ENCODE data around the gene KATNAL1.

KATNAL1 gene

DNA sequence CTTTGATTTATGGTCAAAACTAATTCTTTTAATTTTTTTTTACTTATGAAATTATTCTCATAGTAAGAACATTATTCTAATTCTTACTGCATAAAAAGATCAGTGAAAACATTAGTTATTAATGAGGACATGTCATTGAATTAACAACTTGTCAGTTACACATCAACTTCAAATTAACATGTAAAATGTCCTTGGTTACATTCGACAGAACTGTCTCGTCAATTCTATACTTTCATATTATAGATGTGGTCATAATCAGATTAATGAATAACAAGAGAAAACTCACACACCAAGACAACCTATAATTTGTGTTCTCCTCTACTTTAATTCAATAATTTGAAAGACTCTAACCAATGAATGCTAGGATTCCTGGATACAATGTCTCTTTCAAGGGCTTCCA is 66.7 kb downstream of the KATNAL1 start:
- H3K4me1 ChIP-seq (ENCODE audit: control insufficient read depth, low read length), result no peaks in the 10 kb centered on the region
- H3K9me2 ChIP-seq (replicated peaks; ENCODE audit: control insufficient read depth, low read length), result no peaks in the 10 kb centered on the region
- no peaks in the 10 kb centered on the region for H3K27me3 ChIP-seq (ENCODE audit: control insufficient read depth, low read length)
- no peak overlapping the region for H3K4me2 ChIP-seq (ENCODE audit: low read length)
- H3K9me3 ChIP-seq (ENCODE audit: control insufficient read depth, insufficient read depth, low read length), result no peaks in the 10 kb centered on the region
- H3K27ac ChIP-seq (ENCODE audit: low read depth, low read length), result no peak overlapping the region
- H3K4me3 ChIP-seq (ENCODE audit: low read length), result no peak overlapping the region
- H3K79me2 ChIP-seq (ENCODE audit: control insufficient read depth, low read length), result peaks cover 8% of the 10 kb centered on the region
- no peaks in the 10 kb centered on the region for H3F3A ChIP-seq (ENCODE audit: control insufficient read depth, insufficient read depth)
- TF ChIP-seq, protein P1, sequence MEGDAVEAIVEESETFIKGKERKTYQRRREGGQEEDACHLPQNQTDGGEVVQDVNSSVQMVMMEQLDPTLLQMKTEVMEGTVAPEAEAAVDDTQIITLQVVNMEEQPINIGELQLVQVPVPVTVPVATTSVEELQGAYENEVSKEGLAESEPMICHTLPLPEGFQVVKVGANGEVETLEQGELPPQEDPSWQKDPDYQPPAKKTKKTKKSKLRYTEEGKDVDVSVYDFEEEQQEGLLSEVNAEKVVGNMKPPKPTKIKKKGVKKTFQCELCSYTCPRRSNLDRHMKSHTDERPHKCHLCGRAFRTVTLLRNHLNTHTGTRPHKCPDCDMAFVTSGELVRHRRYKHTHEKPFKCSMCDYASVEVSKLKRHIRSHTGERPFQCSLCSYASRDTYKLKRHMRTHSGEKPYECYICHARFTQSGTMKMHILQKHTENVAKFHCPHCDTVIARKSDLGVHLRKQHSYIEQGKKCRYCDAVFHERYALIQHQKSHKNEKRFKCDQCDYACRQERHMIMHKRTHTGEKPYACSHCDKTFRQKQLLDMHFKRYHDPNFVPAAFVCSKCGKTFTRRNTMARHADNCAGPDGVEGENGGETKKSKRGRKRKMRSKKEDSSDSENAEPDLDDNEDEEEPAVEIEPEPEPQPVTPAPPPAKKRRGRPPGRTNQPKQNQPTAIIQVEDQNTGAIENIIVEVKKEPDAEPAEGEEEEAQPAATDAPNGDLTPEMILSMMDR (IDR thresholded peaks at IDR 0.05; ENCODE audit: low read depth, low read length, poor library complexity, severe bottlenecking), result no peak
- no peak for TF ChIP-seq EZH2phosphoT487 (IDR thresholded peaks at IDR 0.05; ENCODE audit: borderline replicate concordance, low read length)
- no peaks in the 10 kb centered on the region for H4K20me1 ChIP-seq (ENCODE audit: control insufficient read depth, insufficient read depth, low read depth, low read length)
- H3K36me3 ChIP-seq (ENCODE audit: control insufficient read depth, low read length), result peaks cover 48% of the 10 kb centered on the region

DNA sequence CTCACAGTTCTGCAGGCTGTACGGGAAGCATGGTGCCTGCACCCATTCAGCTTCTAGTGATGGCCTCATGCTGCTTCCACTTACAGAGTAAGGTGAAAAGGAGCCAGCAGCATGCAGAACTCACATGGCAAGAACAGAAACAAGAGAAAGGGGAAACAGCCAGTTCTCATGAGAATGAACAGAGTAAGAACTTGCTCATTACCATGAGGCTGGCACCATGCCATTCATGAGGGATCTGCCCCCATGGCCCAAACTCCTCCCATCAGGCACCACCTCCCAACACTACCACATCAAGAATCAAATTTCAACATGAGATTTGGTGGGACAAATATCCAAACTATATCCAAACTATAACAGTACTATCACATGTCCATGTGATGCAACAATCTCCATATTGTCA is 72.1 kb downstream of the KATNAL1 start:
- TF ChIP-seq, protein P1 (IDR thresholded peaks at IDR 0.05; ENCODE audit: low read depth, low read length, poor library complexity, severe bottlenecking), result no peak
- Histone ChIP-seq H3K79me2 (ENCODE audit: control insufficient read depth, low read length) (peaks cover 8% of the 10 kb centered on the region), H3K27me3 (ENCODE audit: control insufficient read depth, low read length) (no peaks in the 10 kb centered on the region)

DNA sequence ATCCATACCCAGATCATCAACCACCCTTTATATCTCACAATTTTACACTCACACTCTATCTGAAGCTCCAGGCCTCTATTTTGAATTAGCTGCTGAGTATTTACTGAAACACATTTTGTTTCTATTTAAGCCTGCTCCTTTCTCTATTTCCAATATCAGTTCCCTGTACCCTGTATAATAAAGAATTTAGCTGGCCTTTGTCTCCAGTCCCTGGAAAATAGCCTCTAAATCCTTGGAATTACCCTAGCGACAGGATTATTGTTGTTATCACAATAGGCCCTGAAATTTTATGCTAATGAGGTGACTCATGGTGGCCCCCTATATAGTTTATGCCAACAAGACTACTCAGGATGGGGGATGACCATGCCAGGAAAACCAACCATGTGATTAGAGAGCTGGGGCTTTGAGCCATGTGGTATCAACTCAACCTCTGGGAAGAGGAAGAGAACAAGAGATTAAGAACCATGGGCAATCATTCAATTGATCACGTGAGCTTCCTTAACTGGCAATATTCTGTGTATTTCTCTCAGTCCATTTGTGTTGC is 72.7 kb downstream of the KATNAL1 start:
- no peaks in the 10 kb centered on the region for H3F3A ChIP-seq (ENCODE audit: control insufficient read depth, insufficient read depth)
- H3K9me3 ChIP-seq (ENCODE audit: control insufficient read depth, insufficient read depth, low read length), result no peaks in the 10 kb centered on the region
- H3K79me2 ChIP-seq (ENCODE audit: control insufficient read depth, low read length), result peaks cover 8% of the 10 kb centered on the region
- TF ChIP-seq, protein P1 (IDR thresholded peaks at IDR 0.05; ENCODE audit: low read depth, low read length, poor library complexity, severe bottlenecking), result no peak
- no peak for TF ChIP-seq EZH2phosphoT487 (IDR thresholded peaks at IDR 0.05; ENCODE audit: borderline replicate concordance, low read length)
- no peak overlapping the region for H3K27ac ChIP-seq (ENCODE audit: low read depth, low read length)
- no peak overlapping the region for H3K4me2 ChIP-seq (ENCODE audit: low read length)
- H3K27me3 ChIP-seq (ENCODE audit: control insufficient read depth, low read length), result no peaks in the 10 kb centered on the region
- H4K20me1 ChIP-seq (ENCODE audit: control insufficient read depth, insufficient read depth, low read depth, low read length), result no peaks in the 10 kb centered on the region
- H3K36me3 ChIP-seq (ENCODE audit: control insufficient read depth, low read length), result peaks cover 83% of the 10 kb centered on the region
- no peak overlapping the region for H3K4me3 ChIP-seq (ENCODE audit: low read length)
- H3K9me2 ChIP-seq (replicated peaks; ENCODE audit: control insufficient read depth, low read length), result no peaks in the 10 kb centered on the region
- no peaks in the 10 kb centered on the region for H3K4me1 ChIP-seq (ENCODE audit: control insufficient read depth, low read length)

More for the DNA sequence above, 72.1 kb downstream of the KATNAL1 start:
- Histone ChIP-seq H3K4me2 (ENCODE audit: low read length) (no peak overlapping the region), H3K4me3 (ENCODE audit: low read length) (no peak overlapping the region), H4K20me1 (ENCODE audit: control insufficient read depth, insufficient read depth, low read depth, low read length) (no peaks in the 10 kb centered on the region), H3K27ac (ENCODE audit: low read depth, low read length) (no peak overlapping the region), H3K9me3 (ENCODE audit: control insufficient read depth, insufficient read depth, low read length) (no peaks in the 10 kb centered on the region), H3F3A (ENCODE audit: control insufficient read depth, insufficient read depth) (no peaks in the 10 kb centered on the region), H3K9me2 (replicated peaks; ENCODE audit: control insufficient read depth, low read length) (no peaks in the 10 kb centered on the region), H3K36me3 (ENCODE audit: control insufficient read depth, low read length) (peaks cover 84% of the 10 kb centered on the region), H3K4me1 (ENCODE audit: control insufficient read depth, low read length) (no peaks in the 10 kb centered on the region)

Measured in DOHH2 (cell line).